Measurements from ENCODE around the gene SND1. TPM values are rescaled to one million over a fixed set of nuclear protein-coding genes. Genes with fewer than 3 reads are reported as not detected.
"Not testable (repeated sequence)": the region's sequence is repeated elsewhere in the genome, so short reads cannot be mapped to it uniquely, and the experiment has no call there.

SND1 gene
- total RNA-seq, 3 donors from 2014 or later, result 83.5 to 131 (median 120) TPM

GRCh38 chr7:127835679-127836078, 183.7 kb downstream of the SND1 start:
- Histone ChIP-seq H3K9me3 (peaks cover 0 to 8% of the 10 kb centered on the region in 2 donors), H3K36me3 (no peaks in the 10 kb centered on the region), H3K4me1 (no peaks in the 10 kb centered on the region), H3K27ac (no peak overlapping the region), H3K27me3 (no peaks in the 10 kb centered on the region), H3K4me3 (no peak overlapping the region)
- intact Hi-C loops (cut with DNase I; ENCODE audit: low total_unique reads), result no loop called here
- DNase-seq (ENCODE audit: low spot score in 2 of 2), result no peak
- TF ChIP-seq CTCF (IDR thresholded peaks at IDR 0.05) (no peak), POLR2AphosphoS5 (IDR thresholded peaks at IDR 0.05) (no peak), POLR2A (IDR thresholded peaks at IDR 0.05) (no peak)

GRCh38 chr7:127837816-127838410, 185.9 kb downstream of the SND1 start:
- intact Hi-C loops (cut with DNase I; ENCODE audit: low total_unique reads); H3K9me3 ChIP-seq; H3K4me3 ChIP-seq; H3K36me3 ChIP-seq; H3K4me1 ChIP-seq; H3K27me3 ChIP-seq; H3K27ac ChIP-seq; DNase-seq (ENCODE audit: low spot score in 2 of 2): not testable (repeated sequence)

- Histone ChIP-seq H3K36me3 (no peaks in the 10 kb centered on the region), H3K27ac (no peak overlapping the region), H3K4me1 (no peaks in the 10 kb centered on the region), H3K9me3 (peaks cover 0 to 8% of the 10 kb centered on the region in 2 donors), H3K4me3 (no peak overlapping the region), H3K27me3 (no peaks in the 10 kb centered on the region)
- intact Hi-C loops (cut with DNase I; ENCODE audit: low total_unique reads), result no loop called here
- DNase-seq (ENCODE audit: low spot score in 2 of 2), result no peak
- TF ChIP-seq POLR2AphosphoS5 (IDR thresholded peaks at IDR 0.05) (no peak), POLR2A (IDR thresholded peaks at IDR 0.05) (no peak), CTCF (IDR thresholded peaks at IDR 0.05) (no peak)
Observed at GRCh38 chr7:127838816-127839415, 186.9 kb downstream of the SND1 start.

GRCh38 chr7:127840226-127840951, 188.4 kb downstream of the SND1 start:
- Histone ChIP-seq H3K27me3 (no peaks in the 10 kb centered on the region), H3K4me3 (no peak overlapping the region), H3K4me1 (peaks cover 0 to 8% of the 10 kb centered on the region in 2 donors), H3K36me3 (no peaks in the 10 kb centered on the region), H3K27ac (no peak overlapping the region), H3K9me3 (peaks cover 0 to 8% of the 10 kb centered on the region in 2 donors)
- intact Hi-C loops (cut with DNase I; ENCODE audit: low total_unique reads), result no loop called here
- DNase-seq (ENCODE audit: low spot score in 2 of 2), result no peak
- TF ChIP-seq POLR2AphosphoS5 (IDR thresholded peaks at IDR 0.05) (no peak), CTCF (IDR thresholded peaks at IDR 0.05) (no peak), POLR2A (IDR thresholded peaks at IDR 0.05) (no peak)

- Histone ChIP-seq H3K27ac (peak overlapping the region; percentile 54 to 77), H3K9me3 (no peaks in the 10 kb centered on the region), H3K4me1 (peaks cover 0 to 19% of the 10 kb centered on the region in 2 donors), H3K4me3 (no peak overlapping the region), H3K36me3 (no peaks in the 10 kb centered on the region), H3K27me3 (no peaks in the 10 kb centered on the region)
- TF ChIP-seq CTCF (IDR thresholded peaks at IDR 0.05), result no peak
- no peak for TF ChIP-seq POLR2A (IDR thresholded peaks at IDR 0.05)
- no peak for TF ChIP-seq POLR2AphosphoS5 (IDR thresholded peaks at IDR 0.05)
- intact Hi-C loops (cut with DNase I; ENCODE audit: low total_unique reads), result no loop called here
- no peak for DNase-seq (ENCODE audit: low spot score in 2 of 2)
Observed at GRCh38 chr7:127844165-127844564, 192.2 kb downstream of the SND1 start.

Data from breast epithelium (tissue), 4 donors.